ELF-1 (cell line): Measurements from ENCODE around the gene UVRAG.

ENCODE experiments used
- DNase-seq: peaks from one replicate; pipeline ENCODE4 v3.0.0-alpha.2; 2016; ENCODE audit warnings: low read depth, low spot score

Gene UVRAG

GRCh38 chr11:76162336-76163288 is 347.6 kb downstream of the UVRAG start:
- peak; percentile 40 for DNase-seq

- DNase-seq, result no peak
Observed at GRCh38 chr11:76163289-76163880, 348.4 kb downstream of the UVRAG start.

- no peak for DNase-seq
Observed at GRCh38 chr11:76164081-76164480, 349.1 kb downstream of the UVRAG start.

GRCh38 chr11:76164861-76165751 is 350.1 kb downstream of the UVRAG start:
- DNase-seq, result no peak

- DNase-seq, result no peak
Observed at GRCh38 chr11:76166314-76166713, 351.3 kb downstream of the UVRAG start.

- DNase-seq, result no peak
Observed at GRCh38 chr11:76167590-76167989, 352.6 kb downstream of the UVRAG start.

GRCh38 chr11:76169473-76169896 is 354.5 kb downstream of the UVRAG start:
- DNase-seq, result peak; percentile 76

GRCh38 chr11:76170468-76170867 is 355.5 kb downstream of the UVRAG start:
- peak; percentile 52 for DNase-seq

- no peak for DNase-seq
Observed at GRCh38 chr11:76172583-76172982, 357.6 kb downstream of the UVRAG start.

GRCh38 chr11:76173663-76174062 is 358.7 kb downstream of the UVRAG start:
- DNase-seq, result no peak

- DNase-seq, result no peak
Observed at GRCh38 chr11:76174330-76174729, 359.3 kb downstream of the UVRAG start.

GRCh38 chr11:76175783-76176182 is 360.8 kb downstream of the UVRAG start:
- no peak for DNase-seq

GRCh38 chr11:76176463-76176862 is 361.5 kb downstream of the UVRAG start:
- DNase-seq, result no peak

GRCh38 chr11:76177250-76177686 is 362.3 kb downstream of the UVRAG start:
- no peak for DNase-seq

- DNase-seq, result no peak
Observed at GRCh38 chr11:76179147-76179546, 364.1 kb downstream of the UVRAG start.

- DNase-seq, result no peak
Observed at GRCh38 chr11:76181371-76181770, 366.4 kb downstream of the UVRAG start.

- peak; percentile 93 for DNase-seq
Observed at GRCh38 chr11:76184551-76184993, 369.6 kb downstream of the UVRAG start.

GRCh38 chr11:76185511-76185910 is 370.5 kb downstream of the UVRAG start:
- DNase-seq, result no peak

- DNase-seq, result peak; percentile 75
Observed at GRCh38 chr11:76185931-76186401, 371.0 kb downstream of the UVRAG start.

- no peak for DNase-seq
Observed at GRCh38 chr11:76186776-76187279, 371.8 kb downstream of the UVRAG start.

GRCh38 chr11:76188873-76189272 is 373.9 kb downstream of the UVRAG start:
- no peak for DNase-seq
